DND-41 (cell line): ENCODE results near the gene CKAP2.

Experiments used
- EZH2 ChIP-seq: IDR thresholded peaks from 3 replicates; pipeline ENCODE4 v1.6.1; 2012; ENCODE audit warnings: borderline replicate concordance, low read depth, mild to moderate bottlenecking, moderate library complexity, low read length, inconsistent platforms; ENCODE audit not compliant: severe bottlenecking
- TF ChIP-seq, protein P1 (sequence below): IDR thresholded peaks from 2 replicates; pipeline ENCODE4 v1.5.1; 2012; ENCODE audit warnings: borderline replicate concordance, low read length, moderate library complexity, mild to moderate bottlenecking; ENCODE audit not compliant: poor library complexity, severe bottlenecking; ENCODE audit errors: extremely low read depth

GRCh38 chr13:52451135-52451804 lies 4.0 kb upstream of the CKAP2 start:
- TF ChIP-seq, protein P1, sequence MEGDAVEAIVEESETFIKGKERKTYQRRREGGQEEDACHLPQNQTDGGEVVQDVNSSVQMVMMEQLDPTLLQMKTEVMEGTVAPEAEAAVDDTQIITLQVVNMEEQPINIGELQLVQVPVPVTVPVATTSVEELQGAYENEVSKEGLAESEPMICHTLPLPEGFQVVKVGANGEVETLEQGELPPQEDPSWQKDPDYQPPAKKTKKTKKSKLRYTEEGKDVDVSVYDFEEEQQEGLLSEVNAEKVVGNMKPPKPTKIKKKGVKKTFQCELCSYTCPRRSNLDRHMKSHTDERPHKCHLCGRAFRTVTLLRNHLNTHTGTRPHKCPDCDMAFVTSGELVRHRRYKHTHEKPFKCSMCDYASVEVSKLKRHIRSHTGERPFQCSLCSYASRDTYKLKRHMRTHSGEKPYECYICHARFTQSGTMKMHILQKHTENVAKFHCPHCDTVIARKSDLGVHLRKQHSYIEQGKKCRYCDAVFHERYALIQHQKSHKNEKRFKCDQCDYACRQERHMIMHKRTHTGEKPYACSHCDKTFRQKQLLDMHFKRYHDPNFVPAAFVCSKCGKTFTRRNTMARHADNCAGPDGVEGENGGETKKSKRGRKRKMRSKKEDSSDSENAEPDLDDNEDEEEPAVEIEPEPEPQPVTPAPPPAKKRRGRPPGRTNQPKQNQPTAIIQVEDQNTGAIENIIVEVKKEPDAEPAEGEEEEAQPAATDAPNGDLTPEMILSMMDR, result no peak
- TF ChIP-seq EZH2, result no peak
